ENCODE data around the gene CXorf58. TPM values are rescaled to one million over a fixed set of nuclear protein-coding genes. Genes with fewer than 3 reads are reported as not detected.
"Not testable (repeated sequence)": the region's sequence is repeated elsewhere in the genome, so short reads cannot be mapped to it uniquely, and the experiment has no call there.

Gene CXorf58
- total and polyA plus RNA-seq, 7 experiments from 2014 or later: not detected

- no peaks in the 10 kb centered on the region for H3K9me3 Mint-ChIP-seq
- no peak for DNase-seq
- Histone ChIP-seq H3K27ac (ENCODE audit: low read depth, low read length) (no peak overlapping the region), H3K9me3 (ENCODE audit: control insufficient read depth in 2 of 3, low read length in 3 of 3) (no peaks in the 10 kb centered on the region), H3K4me1 (ENCODE audit: control insufficient read depth in 2 of 2, insufficient read depth in 2 of 2, low read length in 2 of 2) (no peaks in the 10 kb centered on the region), H3K36me3 (ENCODE audit: control insufficient read depth in 2 of 3, insufficient read depth in 3 of 3, low read length in 3 of 3) (no peaks in the 10 kb centered on the region), H3K27me3 (ENCODE audit: control insufficient read depth in 2 of 2, insufficient read depth in 2 of 2, low read length in 2 of 2) (no peaks in the 10 kb centered on the region), H3K4me3 (ENCODE audit: low read length) (no peak overlapping the region)
- ChIA-PET CTCF (no interaction called here), POLR2A (no interaction called here)
- no peaks in the 10 kb centered on the region for H3K27me3 Mint-ChIP-seq
- peaks cover 0 to 4% (median 0%) of the 10 kb centered on the region in 5 donors for H3K36me3 Mint-ChIP-seq
- H3K4me3 Mint-ChIP-seq: no peak overlapping the region
- ATAC-seq: no peak
- no peak overlapping the region for H3K27ac Mint-ChIP-seq
- peaks cover 0 to 11% (median 0%) of the 10 kb centered on the region in 7 donors for H3K4me1 Mint-ChIP-seq
- intact Hi-C loops (cut with micrococcal nuclease): no loop called here
Observed at GRCh38 chrX:23887918-23888317, 19.9 kb upstream of the CXorf58 start.

- H3K27me3 Mint-ChIP-seq: no peaks in the 10 kb centered on the region
- POLR2A ChIA-PET: no interaction called here
- CTCF ChIA-PET: no interaction called here
Observed at GRCh38 chrX:23888887-23889501, 18.8 kb upstream of the CXorf58 start.

GRCh38 chrX:23890933-23891332, 16.9 kb upstream of the CXorf58 start:
- Histone ChIP-seq H3K9me3 (ENCODE audit: control insufficient read depth in 2 of 3, low read length in 3 of 3) (no peaks in the 10 kb centered on the region), H3K27me3 (ENCODE audit: control insufficient read depth in 2 of 2, insufficient read depth in 2 of 2, low read length in 2 of 2) (no peaks in the 10 kb centered on the region), H3K4me1 (ENCODE audit: control insufficient read depth in 2 of 2, insufficient read depth in 2 of 2, low read length in 2 of 2) (no peaks in the 10 kb centered on the region), H3K27ac (ENCODE audit: low read depth, low read length) (no peak overlapping the region), H3K4me3 (ENCODE audit: low read length) (no peak overlapping the region), H3K36me3 (ENCODE audit: control insufficient read depth in 2 of 3, insufficient read depth in 3 of 3, low read length in 3 of 3) (no peaks in the 10 kb centered on the region)
- no peak overlapping the region for H3K4me3 Mint-ChIP-seq
- ATAC-seq (no peak), DNase-seq (no peak)
- no peaks in the 10 kb centered on the region for H3K27me3 Mint-ChIP-seq
- intact Hi-C loops (cut with micrococcal nuclease): no loop called here
- POLR2A ChIA-PET: interaction anchor here (0.6 kb wide), 1 partner anchor 18 kb away, joined by 3 read pairs; no protein-coding TSS in a partner anchor
- CTCF ChIA-PET: interaction anchor here (0.6 kb wide), 1 partner anchor 274 kb away, joined by 4 read pairs; no protein-coding TSS in a partner anchor
- peaks cover 0 to 2% (median 0%) of the 10 kb centered on the region in 7 donors for H3K4me1 Mint-ChIP-seq
- no peak overlapping the region for H3K27ac Mint-ChIP-seq
- peaks cover 0 to 4% (median 0%) of the 10 kb centered on the region in 5 donors for H3K36me3 Mint-ChIP-seq
- no peaks in the 10 kb centered on the region for H3K9me3 Mint-ChIP-seq

More at GRCh38 chrX:23888887-23889501, 18.8 kb upstream of the CXorf58 start:
- Histone ChIP-seq H3K9me3 (ENCODE audit: control insufficient read depth in 2 of 3, low read length in 3 of 3) (no peaks in the 10 kb centered on the region), H3K4me3 (ENCODE audit: low read length) (no peak overlapping the region), H3K27me3 (ENCODE audit: control insufficient read depth in 2 of 2, insufficient read depth in 2 of 2, low read length in 2 of 2) (no peaks in the 10 kb centered on the region), H3K4me1 (ENCODE audit: control insufficient read depth in 2 of 2, insufficient read depth in 2 of 2, low read length in 2 of 2) (no peaks in the 10 kb centered on the region), H3K27ac (ENCODE audit: low read depth, low read length) (no peak overlapping the region), H3K36me3 (ENCODE audit: control insufficient read depth in 2 of 3, insufficient read depth in 3 of 3, low read length in 3 of 3) (no peaks in the 10 kb centered on the region)
- no peak for DNase-seq
- intact Hi-C loops (cut with micrococcal nuclease): no loop called here
- Mint-ChIP-seq H3K27ac (no peak overlapping the region), H3K4me1 (peaks cover 0 to 7% (median 0%) of the 10 kb centered on the region in 7 donors), H3K36me3 (peaks cover 0 to 4% (median 0%) of the 10 kb centered on the region in 5 donors), H3K4me3 (no peak overlapping the region), H3K9me3 (no peaks in the 10 kb centered on the region)
- no peak for ATAC-seq

GRCh38 chrX:23894993-23895392, 12.8 kb upstream of the CXorf58 start:
- H3K9me3 ChIP-seq (ENCODE audit: control insufficient read depth in 2 of 3, low read length in 3 of 3); H3K9me3 Mint-ChIP-seq; ATAC-seq; H3K27me3 Mint-ChIP-seq; POLR2A ChIA-PET; H3K27ac Mint-ChIP-seq; H3K36me3 Mint-ChIP-seq; DNase-seq; H3K27ac ChIP-seq (ENCODE audit: low read depth, low read length); CTCF ChIA-PET; H3K4me3 ChIP-seq (ENCODE audit: low read length); H3K4me3 Mint-ChIP-seq; H3K4me1 Mint-ChIP-seq; intact Hi-C loops (cut with micrococcal nuclease); H3K27me3 ChIP-seq (ENCODE audit: control insufficient read depth in 2 of 2, insufficient read depth in 2 of 2, low read length in 2 of 2); H3K4me1 ChIP-seq (ENCODE audit: control insufficient read depth in 2 of 2, insufficient read depth in 2 of 2, low read length in 2 of 2); H3K36me3 ChIP-seq (ENCODE audit: control insufficient read depth in 2 of 3, insufficient read depth in 3 of 3, low read length in 3 of 3): not testable (repeated sequence)

GRCh38 chrX:23896539-23896938, 11.3 kb upstream of the CXorf58 start:
- H3K36me3 ChIP-seq (ENCODE audit: control insufficient read depth in 2 of 3, insufficient read depth in 3 of 3, low read length in 3 of 3); DNase-seq; ATAC-seq; H3K27me3 ChIP-seq (ENCODE audit: control insufficient read depth in 2 of 2, insufficient read depth in 2 of 2, low read length in 2 of 2); H3K27me3 Mint-ChIP-seq; H3K27ac ChIP-seq (ENCODE audit: low read depth, low read length); H3K4me1 Mint-ChIP-seq; H3K4me3 Mint-ChIP-seq; H3K9me3 ChIP-seq (ENCODE audit: control insufficient read depth in 2 of 3, low read length in 3 of 3); intact Hi-C loops (cut with micrococcal nuclease); CTCF ChIA-PET; H3K36me3 Mint-ChIP-seq; H3K4me1 ChIP-seq (ENCODE audit: control insufficient read depth in 2 of 2, insufficient read depth in 2 of 2, low read length in 2 of 2); H3K9me3 Mint-ChIP-seq; POLR2A ChIA-PET; H3K27ac Mint-ChIP-seq; H3K4me3 ChIP-seq (ENCODE audit: low read length): not testable (repeated sequence)

GRCh38 chrX:23896981-23897380, 10.8 kb upstream of the CXorf58 start:
- Histone ChIP-seq H3K4me1 (ENCODE audit: control insufficient read depth in 2 of 2, insufficient read depth in 2 of 2, low read length in 2 of 2) (no peaks in the 10 kb centered on the region), H3K36me3 (ENCODE audit: control insufficient read depth in 2 of 3, insufficient read depth in 3 of 3, low read length in 3 of 3) (no peaks in the 10 kb centered on the region), H3K4me3 (ENCODE audit: low read length) (no peak overlapping the region), H3K27me3 (ENCODE audit: control insufficient read depth in 2 of 2, insufficient read depth in 2 of 2, low read length in 2 of 2) (no peaks in the 10 kb centered on the region), H3K27ac (ENCODE audit: low read depth, low read length) (no peak overlapping the region), H3K9me3 (ENCODE audit: control insufficient read depth in 2 of 3, low read length in 3 of 3) (no peaks in the 10 kb centered on the region)
- intact Hi-C loops (cut with micrococcal nuclease): no loop called here
- H3K4me1 Mint-ChIP-seq: peaks cover 0 to 3% (median 0%) of the 10 kb centered on the region in 7 donors
- no peak overlapping the region for H3K27ac Mint-ChIP-seq
- DNase-seq (no peak), ATAC-seq (no peak)
- H3K27me3 Mint-ChIP-seq: no peaks in the 10 kb centered on the region
- no peaks in the 10 kb centered on the region for H3K36me3 Mint-ChIP-seq
- ChIA-PET POLR2A (interaction anchor here (0.6 kb wide), 1 partner anchor 203 kb away, joined by 3 read pairs; no protein-coding TSS in a partner anchor), CTCF (no interaction called here)
- no peaks in the 10 kb centered on the region for H3K9me3 Mint-ChIP-seq
- H3K4me3 Mint-ChIP-seq: no peak overlapping the region

GRCh38 chrX:23898412-23898959, 9.3 kb upstream of the CXorf58 start:
- no peaks in the 10 kb centered on the region for H3K27me3 ChIP-seq (ENCODE audit: control insufficient read depth in 2 of 2, insufficient read depth in 2 of 2, low read length in 2 of 2)
- no peaks in the 10 kb centered on the region for H3K36me3 ChIP-seq (ENCODE audit: control insufficient read depth in 2 of 3, insufficient read depth in 3 of 3, low read length in 3 of 3)
- no peaks in the 10 kb centered on the region for H3K36me3 Mint-ChIP-seq
- no peaks in the 10 kb centered on the region for H3K9me3 ChIP-seq (ENCODE audit: control insufficient read depth in 2 of 3, low read length in 3 of 3)
- ATAC-seq (no peak), DNase-seq (no peak)
- no peak overlapping the region for H3K4me3 Mint-ChIP-seq
- no peaks in the 10 kb centered on the region for H3K4me1 ChIP-seq (ENCODE audit: control insufficient read depth in 2 of 2, insufficient read depth in 2 of 2, low read length in 2 of 2)
- H3K9me3 Mint-ChIP-seq: no peaks in the 10 kb centered on the region
- no peak overlapping the region for H3K4me3 ChIP-seq (ENCODE audit: low read length)
- no peaks in the 10 kb centered on the region for H3K27me3 Mint-ChIP-seq
- H3K27ac ChIP-seq (ENCODE audit: low read depth, low read length): no peak overlapping the region
- ChIA-PET CTCF (no interaction called here), POLR2A (no interaction called here)
- peaks cover 0 to 3% (median 0%) of the 10 kb centered on the region in 7 donors for H3K4me1 Mint-ChIP-seq
- no peak overlapping the region for H3K27ac Mint-ChIP-seq
- intact Hi-C loops (cut with micrococcal nuclease): no loop called here

Measured in naive thymus-derived CD4-positive, alpha-beta T cell (primary cell).